GM12878 (cell line): ENCODE results near the gene THRA. TPM values are rescaled to one million over a fixed set of nuclear protein-coding genes. Genes with fewer than 3 reads are reported as not detected.

ENCODE experiments used
- ATAC-seq: fragments of 200-7000 bp; cut with Tn5 transposase; 3 replicates; pipeline ENCODE4 v1.9.1; 2020; ENCODE audit warnings: mild to moderate bottlenecking, moderate library complexity
- BruUV-seq: library from RNA; stranded (reverse); fragments of 400-500 nt; replicated peaks from 2 replicates; lab custom pipeline; 2021; lab: Mats Ljungman, UMichigan
- CTCF ChIA-PET: fragments of 300-600 bp; sonication (Branson Sonifier 250); formaldehyde crosslinking; extraction: SDS; loops from one replicate; lab custom pipeline; 2021; ENCODE audit warnings: inconsistent platforms; lab: Yijun Ruan, JAX
- POLR2A ChIA-PET: fragments of 350-600 bp; formaldehyde crosslinking; extraction: SDS; loops from one replicate; lab custom pipeline; 2021; ENCODE audit warnings: inconsistent platforms; lab: Charles Lee
- RAD21 ChIA-PET: fragments of 300-600 bp; sonication (Branson Sonifier 250); formaldehyde crosslinking; loops from one replicate; lab custom pipeline; 2023; ENCODE audit warnings: antibody characterized with exemption; ENCODE audit not compliant: unreplicated experiment; lab: Charles Lee
- SMC1A ChIA-PET: fragments of 300-600 bp; sonication (Branson Sonifier 250); formaldehyde crosslinking; loops from one replicate; lab custom pipeline; 2023; ENCODE audit not compliant: unreplicated experiment, uncharacterized antibody; lab: Charles Lee
- DNase-seq: peaks from one replicate; pipeline ENCODE4 v3.0.0-alpha.2; 2011; ENCODE audit warnings: low read depth, low spot score
- FAIRE-seq: peaks from 3 replicates; lab custom pipeline; 2011; peaks lifted over from hg19 to GRCh38; lab: Jason Lieb, UNC
- H2AFZ ChIP-seq: 2 replicates; pipeline ENCODE4 v1.6.0; 2011; ENCODE audit warnings: low read depth, low read length, control low read depth; ENCODE audit not compliant: control insufficient read depth
- H3K27ac ChIP-seq: 2 replicates; pipeline ENCODE4 v1.5.1; 2011; ENCODE audit warnings: control low read depth; ENCODE audit not compliant: control insufficient read depth, insufficient read depth
- H3K27me3 ChIP-seq, 2 experiments: replicated peaks in 1 of 2; 2 replicates each; pipeline versions ENCODE4 v1.6.0 to v1.6.1; 2011; ENCODE audit warnings: low read length in 1 of 2; ENCODE audit not compliant: control insufficient read depth in 2 of 2, insufficient read depth in 2 of 2
- H3K36me3 ChIP-seq, 2 experiments: 2 replicates each; pipeline ENCODE4 v1.5.1; 2011; ENCODE audit warnings: low read length in 1 of 2; ENCODE audit not compliant: control insufficient read depth in 2 of 2, insufficient read depth in 2 of 2
- H3K4me1 ChIP-seq: 2 replicates; pipeline ENCODE4 v1.6.1; 2011; ENCODE audit warnings: mild to moderate bottlenecking, low read length, moderate library complexity, mixed read lengths; ENCODE audit not compliant: control insufficient read depth, insufficient read depth
- H3K4me2 ChIP-seq: 2 replicates; pipeline ENCODE4 v1.6.0; 2011; ENCODE audit warnings: control low read depth; ENCODE audit not compliant: control insufficient read depth, insufficient read depth
- H3K4me3 ChIP-seq: fragments of 200-600 bp; sonication (generic); 2 replicates; pipeline ENCODE4 v1.5.1; 2016
- H3K79me2 ChIP-seq: 2 replicates; pipeline ENCODE4 v1.6.0; 2011; ENCODE audit warnings: low read length; ENCODE audit not compliant: control insufficient read depth, insufficient read depth
- H3K9ac ChIP-seq: 2 replicates; pipeline ENCODE4 v1.8.0; 2011; ENCODE audit warnings: low read length, control low read depth, mixed read lengths; ENCODE audit not compliant: control insufficient read depth, insufficient read depth
- H3K9me3 ChIP-seq: replicated peaks from 3 replicates; pipeline ENCODE4 v1.5.1; 2011; ENCODE audit warnings: mild to moderate bottlenecking, low read length; ENCODE audit not compliant: control insufficient read depth, insufficient read depth
- H4K20me1 ChIP-seq: 2 replicates; pipeline ENCODE4 v1.6.0; 2011; ENCODE audit not compliant: control insufficient read depth, insufficient read depth
- BCL3 ChIP-seq: IDR thresholded peaks from 2 replicates; pipeline ENCODE4 v1.6.1; 2011; ENCODE audit warnings: borderline replicate concordance, low read depth, mild to moderate bottlenecking, moderate library complexity, low read length; ENCODE audit not compliant: insufficient read depth, poor library complexity, severe bottlenecking
- DPF2 ChIP-seq: fragments of 450-650 bp; IDR thresholded peaks from 2 replicates; pipeline ENCODE4 v1.6.1; 2017; ENCODE audit warnings: mild to moderate bottlenecking
- IKZF1 ChIP-seq: fragments of 450-650 bp; conservative IDR thresholded peaks from 2 replicates; pipeline ENCODE4 v1.6.1; 2017; ENCODE audit warnings: antibody characterized with exemption, mild to moderate bottlenecking
- LARP7 ChIP-seq: fragments of 450-650 bp; IDR thresholded peaks from 2 replicates; pipeline ENCODE4 v1.6.1; 2017; ENCODE audit warnings: mild to moderate bottlenecking
- MLLT1 ChIP-seq: fragments of 450-650 bp; IDR thresholded peaks from 2 replicates; pipeline ENCODE4 v1.6.1; 2016; ENCODE audit warnings: mild to moderate bottlenecking
- YY1 ChIP-seq: IDR thresholded peaks from 2 replicates; pipeline ENCODE4 v1.6.1; 2011; ENCODE audit warnings: low read depth, mild to moderate bottlenecking, low read length
- WGBS: methylation state at CpG from one replicate; pipeline ENCODE4 v1.1.6; 2016; ENCODE audit warnings: low lambda C conversion rate; ENCODE audit not compliant: insufficient replicate concordance, insufficient coverage; ENCODE audit errors: missing lambda C conversion rate; 5-methylcytosine and 5-hydroxymethylcytosine counted together
- in situ Hi-C: fragments of 300-500 bp; cut with MboI; formaldehyde crosslinking; loops from 9 replicates; pipeline ENCODE4 v1.14.3; 2018; ENCODE audit warnings: mixed read lengths
- intact Hi-C: fragments of 100-400 bp; cut with micrococcal nuclease; formaldehyde crosslinking; loops from one replicate; pipeline ENCODE4 v1.14.2; 2022; ENCODE audit not compliant: unreplicated experiment
- polyA plus RNA-seq, 11 experiments: library from polyadenylated mRNA; depleted of rRNA in 4 of 11; unstranded in 6 of 11; stranded (reverse) in 5 of 11; fragments of >200 nt; fragmentation: Nextera tagmentation in 4 of 11; fragmentation: Illumina TruSeq in 1 of 11; extraction: Ambion mirVana in 4 of 11; extraction: Trizol in 1 of 11; gene quantifications; 1 replicate in 1 of 11; 2 replicates in 10 of 11; pipeline versions ENCODE4 v1.2.1 to v1.2.3, GENCODE V29; 2011 to 2016; ENCODE audit warnings: inconsistent platforms in 2 of 11, missing spikeins in 2 of 11, low read depth in 1 of 11
- total RNA-seq, 4 experiments: library from RNA; depleted of rRNA in 3 of 4; stranded (reverse); fragments of >200 nt in 3 of 4; fragmentation: Illumina TruSeq in 1 of 4; extraction: Trizol in 1 of 4; gene quantifications; 2 replicates each; pipeline versions ENCODE4 v1.2.1 to v1.2.3, GENCODE V29; 2013 to 2021
- TF ChIP-seq, protein P1 (sequence below): IDR thresholded peaks from 2 replicates; pipeline ENCODE4 v1.6.1; 2011; ENCODE audit warnings: borderline replicate concordance, low read depth, mild to moderate bottlenecking, moderate library complexity, mixed read lengths, low read length; ENCODE audit not compliant: insufficient read depth; ENCODE audit errors: extremely low read length

THRA gene
- total and polyA plus RNA-seq, 10 of the 15 experiments (the other 5 are each of a cell fraction or from before 2014, with no cell fraction given) = 0.03 to 2.0 (median 0.64) TPM

DNA sequence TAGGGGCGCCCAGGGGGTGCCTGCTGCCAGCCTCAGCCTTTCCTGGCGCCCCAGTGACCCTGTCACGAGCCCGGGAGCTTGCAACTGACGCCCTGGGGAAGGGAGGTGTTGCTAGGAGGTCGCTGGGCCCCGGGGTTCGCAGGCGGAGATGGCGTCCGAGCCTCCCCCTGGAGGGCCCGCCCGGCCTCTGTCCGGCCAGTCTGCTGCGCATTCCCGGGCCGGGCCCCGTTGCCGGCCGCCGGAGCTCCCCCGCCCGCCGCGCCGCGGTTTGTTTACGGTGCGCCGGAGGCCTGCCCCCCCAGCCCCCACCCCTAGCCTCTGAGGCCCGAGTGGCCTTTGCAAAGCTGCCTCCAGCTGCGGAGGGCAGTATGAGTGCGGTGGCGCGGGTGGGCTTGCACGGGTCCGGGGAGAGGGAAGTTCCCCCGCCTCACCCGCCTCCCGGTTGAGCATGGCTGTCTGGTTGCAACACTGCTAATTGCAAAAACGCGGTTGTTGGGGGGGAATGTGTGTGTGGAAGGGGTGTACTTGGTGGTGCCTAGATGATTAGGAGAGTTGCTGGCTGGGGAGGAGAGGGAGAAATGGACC is 514 bp downstream of the THRA start:
- ChIA-PET CTCF (interaction anchor here (1.3 to 15.2 kb wide), 8 partner anchors 8 to 48 kb away, joined by 3 to 142 read pairs (median 9); partner anchors contain the start of gene MED24), SMC1A (interaction anchor here (1.1 to 4.4 kb wide), 4 partner anchors 12 to 50 kb away, joined by 3 to 19 read pairs (median 8); no protein-coding TSS in a partner anchor), POLR2A (interaction anchor here (1.3 to 3.4 kb wide), 2 partner anchors 9 to 23 kb away, joined by 4 to 14 read pairs; partner anchors contain the start of gene MED24), RAD21 (interaction anchor here (1.2 to 5.1 kb wide), 3 partner anchors 11 to 49 kb away, joined by 6 to 42 read pairs (median 15); no protein-coding TSS in a partner anchor)
- no peak for FAIRE-seq
- Histone ChIP-seq H3K9ac (peak overlapping the region; percentile 40; the same call in 1 of the 2 replicates), H3K4me1 (peaks cover 7% of the 10 kb centered on the region), H3K36me3 (no peaks in the 10 kb centered on the region), H3K4me3 (peak overlapping the region; percentile 93), H3K79me2 (no peaks in the 10 kb centered on the region), H4K20me1 (no peaks in the 10 kb centered on the region), H3K27ac (no peak overlapping the region), H2AFZ (peak overlapping the region; percentile 88), H3K27me3 (peaks cover 10 to 11% of the 10 kb centered on the region in 2 experiments; a peak in 3 of 4 replicates), H3K4me2 (peak overlapping the region; percentile 98), H3K9me3 (no peaks in the 10 kb centered on the region)
- DNase-seq = no peak
- in situ Hi-C loops (no loop called here), intact Hi-C loops (loop anchor here (10.0 kb wide), 1 partner anchor 102 kb away; no protein-coding TSS in a partner anchor)
- WGBS = under 1% methylated on average over 29 of the region's 42 CpGs
- 0 out of 2 replicates have a peak, but pooled peaks have one; percentile 32 for TF ChIP-seq DPF2
- TF ChIP-seq YY1 = peak; percentile 4; the same call in 1 of the 2 replicates
- TF ChIP-seq BCL3 = no peak
- TF ChIP-seq LARP7 = peak; percentile 34; the same call in 1 of the 2 replicates
- TF ChIP-seq, protein P1, sequence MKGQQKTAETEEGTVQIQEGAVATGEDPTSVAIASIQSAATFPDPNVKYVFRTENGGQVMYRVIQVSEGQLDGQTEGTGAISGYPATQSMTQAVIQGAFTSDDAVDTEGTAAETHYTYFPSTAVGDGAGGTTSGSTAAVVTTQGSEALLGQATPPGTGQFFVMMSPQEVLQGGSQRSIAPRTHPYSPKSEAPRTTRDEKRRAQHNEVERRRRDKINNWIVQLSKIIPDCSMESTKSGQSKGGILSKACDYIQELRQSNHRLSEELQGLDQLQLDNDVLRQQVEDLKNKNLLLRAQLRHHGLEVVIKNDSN = no peak
- TF ChIP-seq IKZF1 = peak; percentile 38
- no peak for TF ChIP-seq MLLT1
- no TSS peak for BruUV-seq
- peak; percentile 70 for ATAC-seq
